ENCODE results near the gene GLB1L3.

- TF ChIP-seq RAD21 (IDR thresholded peaks at IDR 0.05; ENCODE audit: low read length) (no peak), RFX5 (IDR thresholded peaks at IDR 0.05; ENCODE audit: low read depth, low read length) (no peak), CTCF (conservative IDR thresholded peaks at IDR 0.05; ENCODE audit: low read depth, low read length) (no peak), SMC3 (IDR thresholded peaks at IDR 0.05; ENCODE audit: low read depth, low read length) (no peak)
These were observed 79.0 kb downstream of the GLB1L3 start for GRCh38 chr11:134355136-134355535.

Data from IMR-90 (cell line).